Vagina (tissue), 2 donors: ENCODE data around the gene EIF2S3. TPM values are rescaled to one million over a fixed set of nuclear protein-coding genes. Genes with fewer than 3 reads are reported as not detected.

ENCODE experiments used
- DNase-seq, 2 donors: peaks; one replicate each; pipeline ENCODE4 v3.0.0-alpha.2; 2017; ENCODE audit errors: extremely low spot score in 2 of 2
- H3K27ac ChIP-seq: fragments of 200-600 bp; sonication (generic); one replicate; pipeline ENCODE4 v1.5.1; 2019
- H3K27me3 ChIP-seq: fragments of 200-600 bp; sonication (generic); one replicate; pipeline ENCODE4 v1.5.1; 2019
- H3K36me3 ChIP-seq, 2 donors: fragments of 200-600 bp; sonication (generic); one replicate each; pipeline ENCODE4 v1.5.1; 2017 to 2019
- H3K4me1 ChIP-seq: fragments of 200-600 bp; sonication (generic); one replicate; pipeline ENCODE4 v1.5.1; 2019
- H3K4me3 ChIP-seq, 2 donors: fragments of 200-600 bp; sonication (generic); 1 replicate in 1 of 2; 2 replicates in 1 of 2; pipeline ENCODE4 v1.5.1; 2016 to 2019
- H3K9me3 ChIP-seq: fragments of 200-600 bp; sonication (generic); one replicate; pipeline ENCODE4 v1.5.1; 2019
- CTCF ChIP-seq, 3 experiments: fragments of 450-650 bp in 2 of 3; fragments of 200-600 bp in 1 of 3; sonication (generic) in 1 of 3; IDR thresholded peaks; one replicate each; pipeline ENCODE4 v1.5.1; 2017 to 2019; ENCODE audit warnings: antibody characterized with exemption in 3 of 3, mild to moderate bottlenecking in 2 of 3, moderate library complexity in 2 of 3
- POLR2A ChIP-seq, 2 donors: fragments of 450-650 bp; IDR thresholded peaks; one replicate each; pipeline ENCODE4 v1.6.1; 2017; ENCODE audit warnings: antibody characterized with exemption in 2 of 2, mild to moderate bottlenecking in 2 of 2, moderate library complexity in 2 of 2
- POLR2AphosphoS5 ChIP-seq, 2 donors: sonication (generic); formaldehyde crosslinking; IDR thresholded peaks; one replicate each; pipeline ENCODE4 v1.9.0; 2017; ENCODE audit warnings: antibody characterized with exemption in 2 of 2, mild to moderate bottlenecking in 2 of 2, low read depth in 1 of 2; ENCODE audit not compliant: insufficient read depth in 1 of 2
- intact Hi-C: fragments of 100-400 bp; cut with DNase I; formaldehyde crosslinking; loops from one replicate; pipeline ENCODE4 v1.15.1; 2023
- total RNA-seq: library from RNA; depleted of rRNA; stranded (reverse); fragments of >200 nt; gene quantifications from one replicate; pipeline ENCODE4 v1.2.3, GENCODE V29; 2016

EIF2S3 gene
- total RNA-seq, 1 donor from 2014 or later, result 121 TPM

GRCh38 chrX:24082447-24082846 is 27.7 kb downstream of the EIF2S3 start:
- intact Hi-C loops, result no loop called here
- no peak for TF ChIP-seq POLR2AphosphoS5 (IDR thresholded peaks at IDR 0.05; ENCODE audit: insufficient read depth in 1 of 2, low read depth in 1 of 2)
- no peak for TF ChIP-seq CTCF (IDR thresholded peaks at IDR 0.05)
- TF ChIP-seq POLR2A (IDR thresholded peaks at IDR 0.05), result no peak
- DNase-seq, result no peak

GRCh38 chrX:24085101-24085500 is 30.3 kb downstream of the EIF2S3 start:
- Histone ChIP-seq H3K4me1 (no peaks in the 10 kb centered on the region), H3K36me3 (no peaks in the 10 kb centered on the region), H3K4me3 (no peak overlapping the region), H3K27me3 (no peaks in the 10 kb centered on the region), H3K9me3 (no peaks in the 10 kb centered on the region), H3K27ac (no peak overlapping the region)
- no peak for TF ChIP-seq POLR2A (IDR thresholded peaks at IDR 0.05)
- TF ChIP-seq POLR2AphosphoS5 (IDR thresholded peaks at IDR 0.05; ENCODE audit: insufficient read depth in 1 of 2, low read depth in 1 of 2), result no peak
- no peak for TF ChIP-seq CTCF (IDR thresholded peaks at IDR 0.05)
- intact Hi-C loops, result no loop called here
- DNase-seq, result no peak

More at GRCh38 chrX:24082447-24082846, 27.7 kb downstream of the EIF2S3 start:
- no peaks in the 10 kb centered on the region for H3K27me3 ChIP-seq
- no peak overlapping the region for H3K27ac ChIP-seq
- H3K36me3 ChIP-seq, result peaks cover 0 to 5% of the 10 kb centered on the region in 2 donors
- no peak overlapping the region for H3K4me3 ChIP-seq
- H3K9me3 ChIP-seq, result no peaks in the 10 kb centered on the region
- no peaks in the 10 kb centered on the region for H3K4me1 ChIP-seq

GRCh38 chrX:24090300-24091200 is 35.8 kb downstream of the EIF2S3 start:
- intact Hi-C loops, result no loop called here
- no peak overlapping the region for H3K4me3 ChIP-seq
- TF ChIP-seq POLR2AphosphoS5 (IDR thresholded peaks at IDR 0.05; ENCODE audit: insufficient read depth in 1 of 2, low read depth in 1 of 2) (no peak), CTCF (IDR thresholded peaks at IDR 0.05) (no peak), POLR2A (IDR thresholded peaks at IDR 0.05) (no peak)
- no peaks in the 10 kb centered on the region for H3K36me3 ChIP-seq
- DNase-seq, result no peak
- peaks cover 5% of the 10 kb centered on the region for H3K4me1 ChIP-seq
- H3K27me3 ChIP-seq, result no peaks in the 10 kb centered on the region
- no peaks in the 10 kb centered on the region for H3K9me3 ChIP-seq
- H3K27ac ChIP-seq, result peak overlapping the region; percentile 13

GRCh38 chrX:24093746-24094145 is 39.0 kb downstream of the EIF2S3 start:
- TF ChIP-seq POLR2AphosphoS5 (IDR thresholded peaks at IDR 0.05; ENCODE audit: insufficient read depth in 1 of 2, low read depth in 1 of 2) (no peak), CTCF (IDR thresholded peaks at IDR 0.05) (no peak), POLR2A (IDR thresholded peaks at IDR 0.05) (no peak)
- Histone ChIP-seq H3K27ac (no peak overlapping the region), H3K9me3 (no peaks in the 10 kb centered on the region), H3K36me3 (no peaks in the 10 kb centered on the region), H3K4me3 (no peak overlapping the region), H3K27me3 (no peaks in the 10 kb centered on the region), H3K4me1 (peaks cover 5% of the 10 kb centered on the region)
- DNase-seq, result no peak
- intact Hi-C loops, result no loop called here

- no peak for DNase-seq
Measured at GRCh38 chrX:24097741-24098260, 43.0 kb downstream of the EIF2S3 start.

More at GRCh38 chrX:24097741-24098260, 43.0 kb downstream of the EIF2S3 start:
- no peaks in the 10 kb centered on the region for H3K36me3 ChIP-seq
- H3K27me3 ChIP-seq, result no peaks in the 10 kb centered on the region
- no peaks in the 10 kb centered on the region for H3K9me3 ChIP-seq
- intact Hi-C loops, result no loop called here
- no peak overlapping the region for H3K4me3 ChIP-seq
- no peak overlapping the region for H3K27ac ChIP-seq
- TF ChIP-seq CTCF (IDR thresholded peaks at IDR 0.05) (no peak), POLR2A (IDR thresholded peaks at IDR 0.05) (no peak), POLR2AphosphoS5 (IDR thresholded peaks at IDR 0.05; ENCODE audit: insufficient read depth in 1 of 2, low read depth in 1 of 2) (no peak)
- H3K4me1 ChIP-seq, result no peaks in the 10 kb centered on the region
